ENCODE data around the gene DDX41. TPM values are rescaled to one million over a fixed set of nuclear protein-coding genes. Genes with fewer than 3 reads are reported as not detected.

DDX41 gene
- total RNA-seq, 4 donors from 2014 or later = 85.3 to 139 (median 105) TPM

DNA sequence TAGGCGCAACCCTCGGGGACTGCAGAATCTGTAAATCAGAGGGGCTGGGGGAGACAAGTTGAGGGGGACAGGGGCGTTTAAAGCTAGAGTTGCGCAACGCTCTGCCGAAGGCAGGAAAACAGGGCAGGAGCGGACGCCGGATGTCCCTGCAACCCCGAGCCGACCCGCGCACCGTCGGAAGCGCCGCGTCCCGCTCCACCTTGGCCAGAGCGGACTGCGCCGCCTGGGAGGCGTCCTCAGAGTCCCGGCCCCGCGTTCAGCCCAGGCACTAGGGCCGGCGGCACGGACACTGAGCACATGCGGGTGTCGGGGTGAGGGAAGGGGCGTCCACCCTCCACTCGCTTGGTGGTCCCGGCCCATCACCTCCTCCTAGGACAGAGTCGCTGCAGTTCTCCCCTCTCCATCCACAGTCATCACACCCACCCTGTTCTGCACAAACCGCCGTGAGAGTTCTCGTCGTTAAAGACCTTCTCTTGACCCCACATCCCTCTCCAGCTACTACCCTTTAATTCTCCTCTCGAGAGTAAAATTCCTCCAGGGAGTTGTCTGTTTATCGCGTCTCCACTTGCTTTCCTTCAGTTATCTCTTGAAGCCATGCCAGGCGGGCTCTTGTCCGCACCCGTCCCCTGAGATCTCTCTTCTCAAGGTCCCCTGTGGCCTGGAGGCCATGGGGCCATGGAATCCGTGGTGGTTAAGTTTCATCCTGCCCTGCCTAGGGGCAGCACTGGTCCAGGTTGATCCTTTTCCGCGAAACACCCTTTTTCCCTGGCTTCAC is 18.6 kb downstream of the DDX41 start:
- DNase-seq (ENCODE audit: low spot score in 2 of 2) = no peak
- 17% methylated on average over 41 to 42 of the region's 48 CpGs for WGBS, 2 donors

DNA sequence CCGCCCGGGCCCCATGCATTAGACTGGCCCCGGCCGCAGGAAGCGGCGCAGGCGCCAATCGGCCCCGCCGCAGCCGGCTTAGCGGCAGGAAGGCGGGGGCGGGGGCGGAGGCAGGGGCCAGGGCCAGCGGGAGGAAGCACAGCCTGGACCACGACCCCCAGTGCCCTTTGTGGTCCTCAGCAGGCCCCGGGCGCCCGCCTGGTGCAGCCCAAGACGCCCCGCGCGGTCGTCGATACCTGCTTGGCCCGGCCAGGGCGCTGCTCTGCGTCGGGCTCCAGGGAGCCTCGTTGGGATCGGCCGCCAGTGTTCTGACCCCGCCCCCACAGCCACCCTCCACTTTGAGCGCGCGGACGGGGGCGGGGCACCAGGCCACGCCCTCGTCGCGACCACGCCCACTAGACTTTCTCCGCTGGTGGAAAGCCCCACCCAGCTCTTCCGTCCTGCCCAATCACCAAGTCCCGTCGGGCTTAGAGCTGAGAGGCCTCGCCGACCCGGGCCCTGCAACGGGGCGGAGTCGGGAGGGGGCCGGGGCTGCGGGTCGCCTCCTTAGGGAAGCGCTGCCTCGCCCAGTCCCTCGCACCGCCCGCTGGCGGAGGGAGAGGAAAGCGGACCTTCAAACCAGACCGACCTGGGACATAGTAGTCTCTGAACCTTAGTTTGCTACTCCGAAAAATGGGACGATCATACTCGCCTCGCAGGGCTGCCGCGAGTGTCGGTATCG is 19.3 kb downstream of the DDX41 start, which contains the start of gene PDLIM7:
PDLIM7 (minus strand) TSS at position 313 of the 721 bp plus-strand sequence. CDS start 1,092 bp downstream, outside the sequence.
- DNase-seq (ENCODE audit: low spot score in 2 of 2) = peak; percentile 96 to 97
- H3K4me1 ChIP-seq = peaks cover 0 to 77% (median 49%) of the 10 kb centered on the region in 4 donors
- peak in 1 of 2 donors; percentile 95 for TF ChIP-seq EP300 (IDR thresholded peaks at IDR 0.05)
- TF ChIP-seq, protein P1, sequence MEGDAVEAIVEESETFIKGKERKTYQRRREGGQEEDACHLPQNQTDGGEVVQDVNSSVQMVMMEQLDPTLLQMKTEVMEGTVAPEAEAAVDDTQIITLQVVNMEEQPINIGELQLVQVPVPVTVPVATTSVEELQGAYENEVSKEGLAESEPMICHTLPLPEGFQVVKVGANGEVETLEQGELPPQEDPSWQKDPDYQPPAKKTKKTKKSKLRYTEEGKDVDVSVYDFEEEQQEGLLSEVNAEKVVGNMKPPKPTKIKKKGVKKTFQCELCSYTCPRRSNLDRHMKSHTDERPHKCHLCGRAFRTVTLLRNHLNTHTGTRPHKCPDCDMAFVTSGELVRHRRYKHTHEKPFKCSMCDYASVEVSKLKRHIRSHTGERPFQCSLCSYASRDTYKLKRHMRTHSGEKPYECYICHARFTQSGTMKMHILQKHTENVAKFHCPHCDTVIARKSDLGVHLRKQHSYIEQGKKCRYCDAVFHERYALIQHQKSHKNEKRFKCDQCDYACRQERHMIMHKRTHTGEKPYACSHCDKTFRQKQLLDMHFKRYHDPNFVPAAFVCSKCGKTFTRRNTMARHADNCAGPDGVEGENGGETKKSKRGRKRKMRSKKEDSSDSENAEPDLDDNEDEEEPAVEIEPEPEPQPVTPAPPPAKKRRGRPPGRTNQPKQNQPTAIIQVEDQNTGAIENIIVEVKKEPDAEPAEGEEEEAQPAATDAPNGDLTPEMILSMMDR (IDR thresholded peaks at IDR 0.05) = peak in 3 of 5 experiments; percentile 13 to 50 (median 30)
- TF ChIP-seq POLR2A (IDR thresholded peaks at IDR 0.05) = peak; percentile 87 to 96
- H3K27ac ChIP-seq = peak within 1 kb of the TSS; percentile 78 to 97 (median 91)
- no peaks in the 10 kb centered on the region for H3K27me3 ChIP-seq
- peak within 1 kb of the TSS; percentile 46 to 92 (median 66) for H3K4me3 ChIP-seq
- H3K36me3 ChIP-seq = peaks cover 0 to 1% (median 0%) of the 10 kb centered on the region in 3 donors
- WGBS, 2 donors = 0% methylated on average over 38 to 43 of the region's 73 CpGs
- H3K9me3 ChIP-seq = no peaks in the 10 kb centered on the region

More for the DNA sequence above, 18.6 kb downstream of the DDX41 start:
- H3K27ac ChIP-seq = peak overlapping the region; percentile 78 to 97 (median 91)
- H3K36me3 ChIP-seq = no peaks in the 10 kb centered on the region
- peaks cover 0 to 74% (median 47%) of the 10 kb centered on the region in 4 donors for H3K4me1 ChIP-seq
- no peaks in the 10 kb centered on the region for H3K27me3 ChIP-seq
- H3K9me3 ChIP-seq = no peaks in the 10 kb centered on the region
- H3K4me3 ChIP-seq = peak overlapping the region; percentile 46 to 92 (median 66)
- TF ChIP-seq POLR2A (IDR thresholded peaks at IDR 0.05) (no peak), EP300 (IDR thresholded peaks at IDR 0.05) (no peak)
- TF ChIP-seq, protein P1 (IDR thresholded peaks at IDR 0.05) = no peak

DNA sequence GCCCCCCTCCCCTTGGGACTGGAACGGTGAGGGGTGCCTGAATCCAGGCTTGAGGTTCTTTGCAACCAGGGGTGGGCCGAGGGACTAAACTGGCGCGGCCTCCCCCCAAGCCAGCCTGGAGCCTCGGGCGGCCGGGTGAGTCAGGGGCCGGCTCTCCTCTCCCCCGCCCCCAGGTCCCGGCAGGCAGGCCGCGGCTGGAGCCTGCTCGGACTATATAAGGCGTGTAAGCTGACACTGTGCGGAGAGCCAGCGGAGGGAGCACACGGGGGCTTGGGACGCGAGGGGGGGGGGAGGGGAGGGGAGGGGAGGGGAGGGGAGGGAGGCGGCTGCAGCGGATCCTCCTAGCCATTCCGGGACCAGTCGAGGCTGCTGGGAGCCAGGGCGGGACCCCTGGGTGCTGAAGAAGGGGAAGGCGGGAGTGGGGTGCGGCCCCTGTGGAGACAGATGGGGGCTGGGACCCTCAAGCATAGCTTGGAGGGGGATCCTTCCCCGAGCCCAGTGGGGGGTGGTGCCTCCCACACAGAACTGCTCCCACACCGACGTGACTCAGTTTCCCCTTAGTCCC is 20.0 kb downstream of the DDX41 start:
- 0 to 8% methylated on average over 11 to 15 of the region's 29 CpGs for WGBS, 2 donors
- TF ChIP-seq, protein P1 (IDR thresholded peaks at IDR 0.05) = no peak
- TF ChIP-seq POLR2A (IDR thresholded peaks at IDR 0.05) = peak in 1 of 2 donors; percentile 10
- peak in 1 of 2 donors; percentile 23 for TF ChIP-seq EP300 (IDR thresholded peaks at IDR 0.05)
- Histone ChIP-seq H3K4me3 (peak overlapping the region; percentile 46 to 92 (median 66)), H3K27me3 (no peaks in the 10 kb centered on the region), H3K27ac (peak overlapping the region; percentile 78 to 97 (median 91)), H3K9me3 (no peaks in the 10 kb centered on the region), H3K36me3 (peaks cover 0 to 8% (median 0%) of the 10 kb centered on the region in 3 donors), H3K4me1 (peaks cover 0 to 77% (median 49%) of the 10 kb centered on the region in 4 donors)
- peak; percentile 48 to 56 for DNase-seq (ENCODE audit: low spot score in 2 of 2)

DNA sequence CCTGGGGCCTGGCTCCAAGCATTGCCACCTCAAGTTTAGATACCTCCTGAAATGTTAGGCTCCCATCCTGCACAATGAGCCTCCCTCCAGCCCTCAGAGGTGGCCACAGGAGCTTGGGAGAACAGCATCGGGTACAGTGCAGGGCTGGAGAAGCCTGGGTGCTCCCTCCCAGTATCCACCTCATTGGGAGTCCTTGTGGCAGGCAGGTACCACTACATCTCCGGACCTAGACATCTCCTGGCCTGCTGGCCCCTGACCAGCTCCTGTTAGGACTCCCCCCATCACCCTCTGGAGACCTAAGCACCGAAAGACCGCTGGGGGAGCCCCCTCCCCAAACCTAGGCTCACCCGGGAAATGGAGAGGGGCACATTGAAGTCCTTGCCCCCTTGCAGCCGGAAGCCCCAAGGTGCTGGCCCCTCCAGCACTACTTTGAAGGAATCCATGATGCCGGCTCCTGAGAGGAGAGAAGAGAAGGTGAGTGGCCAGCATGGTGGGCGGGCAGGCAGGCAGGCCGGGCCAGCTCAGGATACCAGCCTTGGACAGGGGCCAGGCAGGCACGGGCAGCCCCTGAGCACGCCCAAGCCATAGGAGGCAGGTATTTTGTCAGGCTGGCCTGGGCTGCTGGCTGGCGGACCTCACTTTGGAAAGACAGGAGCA is 20.6 kb downstream of the DDX41 start:
- Histone ChIP-seq H3K27ac (peak overlapping the region; percentile 78 to 97 (median 91)), H3K4me1 (peaks cover 0 to 77% (median 49%) of the 10 kb centered on the region in 4 donors), H3K27me3 (no peaks in the 10 kb centered on the region), H3K9me3 (no peaks in the 10 kb centered on the region), H3K4me3 (peak overlapping the region; percentile 46 to 92 (median 66)), H3K36me3 (peaks cover 0 to 14% (median 0%) of the 10 kb centered on the region in 3 donors)
- no peak for DNase-seq (ENCODE audit: low spot score in 2 of 2)
- WGBS, 2 donors = 18 to 22% methylated on average over 11 to 12 of the region's 12 CpGs
- TF ChIP-seq, protein P1 (IDR thresholded peaks at IDR 0.05) = peak in 1 of 5 experiments; percentile 19
- TF ChIP-seq EP300 (IDR thresholded peaks at IDR 0.05) = no peak

Data from tibial nerve (tissue), 4 donors.